Subcutaneous adipose tissue (tissue), 4 donors: ENCODE measurements around the gene MARCHF2. TPM values are rescaled to one million over a fixed set of nuclear protein-coding genes. Genes with fewer than 3 reads are reported as not detected.

ENCODE experiments used
- CTCF ChIP-seq: fragments of 450-650 bp; IDR thresholded peaks from one replicate; pipeline ENCODE4 v1.5.1; 2016; ENCODE audit warnings: low read depth, mild to moderate bottlenecking, control low read depth, antibody characterized with exemption, moderate library complexity
- total RNA-seq, 4 donors: library from RNA; depleted of rRNA; stranded (reverse); fragments of >200 nt; gene quantifications; one replicate each; pipeline ENCODE4 v1.1.0, GENCODE V29; 2016

The MARCHF2 gene
- total RNA-seq, 4 donors from 2014 or later: 107 to 314 (median 189) TPM

DNA sequence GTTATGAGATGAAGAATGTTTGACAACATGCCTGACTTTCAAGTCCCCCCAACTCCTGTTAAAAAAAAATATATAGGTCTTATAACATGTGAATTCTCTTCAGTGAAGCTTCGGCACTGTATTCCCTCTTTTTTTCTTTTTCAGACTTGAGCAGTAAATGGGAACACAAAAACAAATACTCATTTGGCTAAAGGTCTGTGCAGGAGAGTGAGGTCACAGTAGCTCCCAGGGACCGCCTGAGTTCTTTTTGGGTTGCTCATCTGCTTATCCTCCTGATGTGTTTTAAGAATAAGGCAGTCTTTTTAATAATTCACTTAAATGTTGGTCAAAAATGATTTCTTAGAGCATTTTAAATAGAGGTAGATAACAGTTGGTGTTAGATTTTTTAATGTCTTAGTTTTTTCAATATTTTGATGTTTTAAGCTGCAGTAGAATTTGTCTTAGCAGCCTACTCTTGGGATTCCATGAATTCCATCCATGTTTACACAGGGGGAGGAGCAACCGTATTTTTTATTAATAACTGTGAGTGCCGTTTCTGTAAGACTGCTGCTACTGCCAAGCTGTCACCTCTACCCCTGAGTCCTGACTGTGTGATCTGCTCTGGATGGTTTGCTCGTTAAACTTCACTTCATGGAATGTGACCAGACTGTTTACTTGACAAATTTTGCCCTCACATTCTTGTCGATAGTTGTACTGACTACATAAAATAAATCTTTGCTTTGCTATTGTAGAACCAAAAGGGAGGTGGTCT lies 46.6 kb downstream of the MARCHF2 start:
- no peak for TF ChIP-seq CTCF

DNA sequence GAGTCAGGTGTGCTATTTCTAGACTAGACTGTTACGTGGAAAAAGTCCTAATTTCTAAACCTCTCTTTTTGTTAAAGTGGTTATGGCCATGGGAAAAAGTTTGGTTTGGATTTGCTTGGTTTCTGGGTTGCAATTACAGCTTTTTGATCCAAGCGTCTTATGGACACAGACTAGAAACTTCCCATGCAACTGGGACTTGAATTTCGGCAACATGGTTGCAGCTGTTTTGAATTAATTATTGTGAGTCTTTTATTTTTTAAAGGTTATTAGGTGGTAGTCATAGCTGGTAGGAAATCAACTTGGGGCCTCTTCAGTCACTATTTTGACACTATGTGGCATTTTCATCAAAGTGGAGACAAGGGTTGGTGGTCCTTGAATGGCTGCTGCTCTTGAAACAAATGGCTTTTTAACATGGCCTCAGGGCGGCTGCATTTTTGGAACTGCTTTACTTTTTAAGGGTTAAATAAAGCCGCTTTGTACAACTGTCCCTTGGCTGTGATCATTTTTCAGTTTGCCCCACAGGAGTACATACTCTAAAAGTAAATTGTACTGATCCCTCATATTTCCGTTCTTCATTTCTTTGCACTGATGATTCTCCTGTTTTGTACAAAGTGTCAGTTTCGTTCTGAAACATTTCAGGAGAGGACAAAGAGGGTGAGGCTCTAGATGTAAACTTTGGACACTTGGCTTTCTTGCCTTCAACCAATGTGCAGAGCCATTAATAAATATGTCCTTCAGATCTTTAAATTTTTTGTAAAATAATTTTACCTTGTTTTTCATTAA lies 47.6 kb downstream of the MARCHF2 start:
- no peak for TF ChIP-seq CTCF

DNA sequence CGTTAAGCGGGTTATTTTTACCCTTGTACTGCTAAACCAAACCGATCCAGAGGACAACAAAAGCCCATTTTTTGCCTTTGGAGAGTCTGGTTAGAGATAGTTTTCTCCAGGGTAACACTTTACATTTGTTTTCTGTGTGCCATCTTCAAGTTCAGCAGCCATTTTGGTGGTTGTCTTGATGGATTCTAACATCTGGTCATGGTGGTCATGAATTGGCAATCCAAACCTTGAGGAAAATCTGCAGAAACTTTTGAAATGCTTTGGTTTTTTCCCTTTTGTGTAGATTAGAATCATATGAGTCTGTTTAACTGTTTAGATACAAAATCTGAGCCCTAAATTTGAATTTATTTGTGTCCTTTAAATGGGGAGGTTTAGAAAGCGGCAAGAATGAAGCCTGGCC lies 48.3 kb downstream of the MARCHF2 start:
- no peak for TF ChIP-seq CTCF

GRCh38 chr19:8461891-8462290 lies 48.8 kb downstream of the MARCHF2 start:
- TF ChIP-seq CTCF: no peak

DNA sequence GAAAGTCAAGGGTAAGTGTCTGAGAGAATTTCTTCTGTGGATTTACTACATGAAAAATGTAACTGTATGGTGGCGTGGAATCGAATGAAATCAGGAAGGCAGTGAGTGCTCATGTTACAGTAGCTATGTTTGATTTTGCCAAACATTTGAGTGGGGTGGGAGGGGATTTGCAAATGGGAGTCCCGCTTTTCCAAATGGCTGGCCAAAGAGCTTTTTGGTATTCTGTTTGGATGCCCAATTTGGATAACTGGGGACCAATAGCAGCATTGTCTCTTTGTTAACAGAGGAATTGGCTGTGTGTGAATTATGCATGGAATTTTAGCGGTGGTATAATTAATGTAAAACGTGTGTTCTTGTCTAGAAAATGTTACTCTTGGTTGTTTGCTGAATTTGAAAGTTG lies 49.5 kb downstream of the MARCHF2 start:
- TF ChIP-seq CTCF: no peak

DNA sequence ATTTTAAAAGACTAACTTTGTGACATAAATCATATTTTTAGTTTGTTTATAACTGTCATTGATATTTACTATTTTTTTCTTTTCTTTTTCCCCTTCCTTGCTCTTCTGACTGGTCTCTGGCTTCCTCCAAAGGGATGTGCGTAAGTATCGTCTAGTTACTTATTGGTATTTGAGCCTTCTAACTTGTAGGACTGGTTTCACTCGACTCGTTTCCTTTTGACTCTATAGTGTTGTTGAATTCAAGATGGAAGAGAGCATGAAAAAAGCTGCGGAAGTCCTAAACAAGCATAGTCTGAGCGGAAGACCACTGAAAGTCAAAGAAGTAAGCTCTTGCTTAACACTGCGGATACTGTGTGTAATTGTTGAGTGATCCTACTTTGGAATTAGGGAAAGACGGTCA lies 50.3 kb downstream of the MARCHF2 start:
- no peak for TF ChIP-seq CTCF

DNA sequence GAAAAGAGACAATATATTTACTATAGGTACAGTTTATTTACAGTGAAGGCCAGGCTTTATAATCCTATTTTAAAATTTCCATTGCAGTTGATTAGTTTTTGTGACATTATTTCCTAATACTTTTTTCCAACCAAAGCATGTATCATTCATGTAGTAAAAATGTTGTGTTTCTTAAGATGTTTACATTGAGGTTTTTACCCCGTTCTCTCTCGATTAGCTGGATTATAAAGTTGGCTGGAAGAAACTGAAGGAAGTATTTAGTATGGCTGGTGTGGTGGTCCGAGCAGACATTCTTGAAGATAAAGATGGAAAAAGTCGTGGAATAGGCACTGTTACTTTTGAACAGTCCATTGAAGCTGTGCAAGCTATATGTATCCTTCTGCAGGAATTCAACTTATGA lies 52.9 kb downstream of the MARCHF2 start:
- no peak for TF ChIP-seq CTCF
